HG03378 (cell line): ENCODE data around the gene GAB2.

Source experiments
- ATAC-seq: cut with Tn5 transposase; IDR thresholded peaks from one replicate; pipeline ENCODE4 v1.9.1; 2021; ENCODE audit warnings: mild to moderate bottlenecking, moderate library complexity; ENCODE audit not compliant: unreplicated experiment

Gene GAB2

DNA sequence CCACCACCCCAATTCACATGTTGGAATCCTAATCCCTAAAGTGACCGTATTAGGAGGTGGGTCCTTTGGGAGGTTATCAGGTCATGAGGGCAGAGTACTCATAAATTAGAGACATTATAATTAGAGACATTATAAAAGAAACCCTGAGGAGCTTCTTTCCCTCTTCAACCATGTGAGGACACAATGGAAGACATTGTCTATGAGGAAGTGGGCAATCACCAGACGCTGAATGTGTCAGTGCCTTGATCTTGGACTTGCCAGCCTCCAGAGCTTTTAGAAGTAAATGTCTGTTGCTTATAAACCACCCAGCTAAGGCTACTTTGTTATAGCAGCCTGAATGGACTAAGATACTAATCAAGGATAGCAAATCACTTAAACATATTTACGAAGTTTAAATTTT, 14.8 kb downstream of the GAB2 start:
- ATAC-seq, result no peak

DNA sequence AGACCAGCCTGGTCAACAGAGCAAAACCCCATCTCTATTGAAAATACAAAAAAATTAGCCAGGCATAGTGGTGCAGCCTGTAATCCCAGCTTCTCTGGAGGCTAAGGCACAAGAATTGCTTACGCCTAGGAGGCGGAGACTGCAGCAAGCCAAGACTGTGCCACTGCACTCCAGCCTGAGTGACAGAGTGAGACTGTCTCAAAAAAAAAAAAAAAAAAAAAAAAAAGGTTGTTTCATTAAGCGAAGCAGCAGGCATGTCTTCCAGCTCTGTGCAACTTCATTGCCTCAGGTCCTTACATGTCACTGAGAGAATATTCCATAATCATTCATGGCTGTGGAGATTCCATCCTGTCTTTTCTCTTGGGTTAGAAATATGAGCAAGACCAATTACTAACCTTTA, 16.9 kb downstream of the GAB2 start:
- ATAC-seq, result no peak

DNA sequence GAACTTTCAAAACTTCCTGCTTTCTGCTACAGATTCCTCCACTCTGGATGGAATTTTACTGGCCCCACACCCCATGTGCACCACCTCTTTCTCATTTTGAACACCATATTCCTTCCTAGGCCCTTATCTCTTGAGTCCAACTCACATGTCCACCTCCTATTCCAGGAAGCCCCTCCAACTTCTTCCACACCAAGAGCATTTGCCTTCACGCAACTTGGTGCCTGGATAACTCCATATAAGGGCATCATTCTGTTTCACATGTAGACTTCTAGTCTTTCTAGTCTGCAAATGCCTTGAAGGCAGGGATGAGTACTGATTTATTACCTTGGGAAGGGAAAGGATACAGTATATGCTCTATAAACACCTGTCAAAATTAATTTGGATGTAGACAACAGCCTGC, 17.5 kb downstream of the GAB2 start:
- no peak for ATAC-seq

DNA sequence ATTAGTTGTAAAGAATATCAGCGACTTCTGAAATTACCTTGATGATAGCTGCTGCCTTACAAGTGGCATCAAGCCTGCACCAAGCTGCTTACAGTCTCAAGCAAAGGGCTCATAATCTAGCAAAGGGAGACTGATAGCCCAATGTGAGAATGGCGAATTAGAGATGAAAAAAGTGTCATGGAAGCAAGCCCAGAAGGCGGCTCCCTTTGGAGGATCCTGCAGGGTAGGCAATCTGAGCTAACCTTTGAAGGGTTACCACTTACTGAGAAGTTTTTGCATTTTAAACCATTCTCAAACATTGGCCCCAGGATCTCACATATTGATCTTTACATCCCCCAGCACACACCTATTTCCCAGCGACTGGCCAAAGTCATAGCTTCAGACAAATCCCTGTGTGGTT, 18.5 kb downstream of the GAB2 start:
- no peak for ATAC-seq

DNA sequence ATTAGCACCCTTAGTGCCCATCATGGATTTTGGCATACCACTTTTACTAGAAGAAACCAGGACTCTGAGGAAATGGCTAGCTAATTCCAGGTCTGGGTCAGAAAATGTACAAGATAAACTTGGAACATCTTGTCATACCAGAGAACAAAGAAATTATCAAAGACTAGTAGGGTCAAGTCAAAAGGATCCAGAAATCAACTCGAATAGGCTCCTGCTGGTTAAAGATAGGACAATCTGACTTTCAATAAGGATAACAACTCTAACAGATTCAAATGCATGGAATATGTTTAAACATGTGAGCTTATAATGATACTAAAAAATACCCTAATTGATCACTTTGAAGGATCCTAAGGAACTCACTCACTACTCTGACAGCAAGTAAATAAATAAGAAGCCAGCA, 18.9 kb downstream of the GAB2 start:
- ATAC-seq, result no peak

DNA sequence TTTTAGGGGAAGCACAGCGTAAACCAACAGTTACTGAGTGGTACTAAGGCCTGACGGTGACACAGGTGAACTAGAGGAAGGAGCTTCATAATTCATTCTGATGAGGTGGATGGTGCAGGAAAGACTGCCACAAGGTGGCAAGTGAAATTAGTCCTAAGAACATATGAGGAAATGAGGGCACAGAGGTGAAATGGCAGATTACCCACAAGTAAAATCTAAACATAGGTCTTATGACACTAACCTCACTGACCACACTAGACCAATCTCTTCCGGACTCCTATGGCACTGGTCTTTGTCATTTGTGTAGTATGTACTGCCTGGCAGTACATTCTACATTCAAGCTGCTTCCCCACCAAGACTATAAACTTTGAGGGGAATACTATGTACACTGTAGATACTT, 20.2 kb downstream of the GAB2 start:
- ATAC-seq, result peak; percentile 90

DNA sequence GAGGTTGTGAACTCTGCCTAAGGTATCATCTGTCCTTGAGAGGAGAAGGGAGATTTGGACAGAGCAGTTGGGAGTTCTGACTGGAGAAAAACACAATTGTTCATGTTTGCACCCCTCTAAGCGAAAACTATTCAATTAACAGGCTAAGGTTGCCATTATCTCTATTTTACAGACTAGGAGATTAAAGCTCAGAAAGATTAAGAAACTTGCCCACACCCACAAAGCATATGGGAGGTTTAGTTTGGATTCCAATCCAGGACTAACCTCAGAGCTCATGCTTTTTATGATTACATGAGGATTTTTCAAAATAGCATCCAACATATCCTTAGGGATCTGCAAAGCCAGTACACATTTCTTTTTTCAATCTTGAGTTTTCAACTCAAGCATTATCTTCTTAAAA, 22.0 kb downstream of the GAB2 start:
- no peak for ATAC-seq

DNA sequence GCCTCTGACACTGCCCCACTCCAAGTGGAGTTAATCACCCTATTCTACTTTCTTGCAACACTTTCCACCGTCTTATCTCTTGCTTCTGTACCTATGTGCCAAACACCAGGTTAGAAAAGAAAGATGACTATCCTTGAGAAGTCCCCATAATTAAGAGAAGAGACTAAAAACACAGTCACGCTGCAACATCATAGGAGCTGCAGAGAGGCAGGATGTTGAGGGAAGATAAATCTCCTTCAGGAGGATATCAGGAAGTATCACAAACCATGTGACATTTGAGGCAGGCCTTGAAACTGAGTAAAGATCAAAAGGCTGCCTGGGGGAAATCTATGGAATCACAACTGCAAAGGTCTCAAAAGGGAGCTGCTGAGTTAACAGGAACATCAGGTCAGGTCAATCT, 24.8 kb downstream of the GAB2 start:
- no peak for ATAC-seq

DNA sequence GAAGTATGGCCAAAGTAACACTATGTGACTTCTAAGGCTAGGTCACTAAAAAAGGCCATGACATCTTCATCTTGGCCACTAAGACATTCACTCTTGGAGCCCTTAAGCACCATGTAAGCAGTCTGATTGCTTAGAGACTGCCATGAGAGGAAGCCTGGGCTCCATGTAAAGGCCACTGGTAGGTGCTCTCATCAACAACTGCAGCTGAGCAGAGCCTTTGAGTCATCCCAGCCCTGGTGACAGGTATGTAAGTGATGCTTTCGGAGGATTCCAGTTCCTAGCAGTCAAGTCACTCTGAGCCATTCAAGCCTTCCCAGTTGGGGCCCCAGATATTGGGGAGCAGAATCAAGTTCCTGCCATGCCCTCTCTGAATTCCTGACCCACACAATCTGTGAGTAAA, 26.2 kb downstream of the GAB2 start:
- no peak for ATAC-seq

DNA sequence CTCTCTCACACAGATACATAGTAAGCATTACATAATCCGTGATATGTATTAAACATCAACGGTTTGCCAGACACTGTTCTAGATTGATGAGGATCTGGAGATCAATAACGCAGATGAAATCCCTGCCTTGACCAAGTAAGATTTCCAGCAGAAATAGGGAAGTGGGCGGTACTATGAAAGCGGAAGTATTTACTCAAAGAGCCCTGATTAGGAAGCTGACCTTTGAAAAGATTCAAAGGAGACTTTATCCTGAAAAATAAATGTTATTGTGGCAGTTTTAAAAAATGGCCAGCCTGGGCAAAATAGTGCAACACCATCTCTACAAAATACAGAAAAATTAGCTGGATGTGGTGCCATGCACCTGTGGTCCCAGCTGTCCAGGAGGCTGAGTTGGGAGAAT, 26.8 kb downstream of the GAB2 start:
- no peak for ATAC-seq

DNA sequence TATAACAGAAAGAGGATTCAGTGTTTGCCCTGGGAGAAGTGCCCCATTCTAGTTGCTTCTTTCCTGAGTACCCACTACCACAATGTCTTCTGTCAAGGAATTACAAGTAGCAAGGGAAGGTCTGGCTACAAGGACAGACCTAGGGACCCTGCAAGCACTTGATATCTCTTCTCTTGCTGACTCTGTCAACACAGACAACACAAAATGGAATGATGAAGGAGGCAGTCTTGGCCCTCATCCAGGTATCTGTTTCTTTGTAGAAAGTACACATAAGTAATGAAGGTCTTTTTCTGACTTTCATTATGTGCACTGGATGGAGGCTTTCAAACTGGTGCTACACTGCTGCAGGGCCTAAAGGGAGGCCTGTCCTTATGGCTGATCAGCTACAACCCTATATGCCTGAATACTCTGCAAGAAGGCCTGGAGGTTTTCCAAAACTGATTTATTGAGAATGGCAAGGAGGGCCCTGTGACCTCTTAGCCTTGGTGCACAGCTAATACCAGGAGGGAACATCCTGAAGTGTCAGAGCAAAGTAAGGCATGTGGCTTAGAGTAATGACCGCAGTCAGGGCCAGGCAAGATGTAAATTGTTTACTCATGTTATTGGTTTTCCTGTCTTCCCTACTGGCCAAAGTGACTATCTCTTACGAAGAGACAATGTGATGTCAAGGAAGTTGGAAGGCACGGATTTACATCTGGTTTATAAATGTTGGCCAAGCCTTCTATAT, 31.2 kb downstream of the GAB2 start:
- no peak for ATAC-seq

DNA sequence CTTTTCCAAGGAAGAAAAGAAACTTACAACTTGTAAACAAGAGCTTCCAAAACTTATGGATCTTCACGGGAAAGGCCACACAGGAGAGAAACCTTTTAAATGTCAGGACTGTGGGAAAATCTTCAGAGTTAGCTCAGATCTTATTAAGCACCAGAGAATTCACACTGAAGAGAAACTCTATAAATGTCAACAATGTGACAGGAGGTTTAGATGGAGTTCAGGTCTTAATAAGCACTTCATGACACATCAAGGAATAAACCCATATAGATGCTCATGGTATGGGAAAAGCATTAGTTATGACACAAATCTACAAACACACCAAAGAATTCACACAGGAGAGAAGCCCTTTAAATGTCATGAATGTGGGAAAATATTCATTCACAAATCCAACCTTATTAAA, 32.4 kb downstream of the GAB2 start:
- ATAC-seq, result no peak

DNA sequence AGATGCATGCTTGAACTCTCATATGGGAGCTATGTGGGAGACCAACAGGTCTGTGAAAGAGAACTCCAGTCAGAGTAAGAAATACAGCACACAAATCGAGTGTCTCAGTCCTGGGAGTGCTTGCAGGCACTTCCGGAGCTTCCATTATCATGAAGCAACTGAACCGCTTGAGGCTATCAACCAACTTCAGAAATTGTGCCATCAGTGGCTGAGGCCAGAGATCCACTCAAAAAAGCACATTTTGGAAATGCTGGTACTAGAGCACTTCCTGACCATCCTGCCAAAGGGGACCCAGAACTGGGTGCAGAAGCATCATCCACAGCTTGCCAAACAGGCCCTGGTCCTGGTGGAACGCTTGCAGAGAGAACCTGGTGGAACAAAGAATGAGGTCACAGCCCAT, 33.4 kb downstream of the GAB2 start:
- no peak for ATAC-seq

DNA sequence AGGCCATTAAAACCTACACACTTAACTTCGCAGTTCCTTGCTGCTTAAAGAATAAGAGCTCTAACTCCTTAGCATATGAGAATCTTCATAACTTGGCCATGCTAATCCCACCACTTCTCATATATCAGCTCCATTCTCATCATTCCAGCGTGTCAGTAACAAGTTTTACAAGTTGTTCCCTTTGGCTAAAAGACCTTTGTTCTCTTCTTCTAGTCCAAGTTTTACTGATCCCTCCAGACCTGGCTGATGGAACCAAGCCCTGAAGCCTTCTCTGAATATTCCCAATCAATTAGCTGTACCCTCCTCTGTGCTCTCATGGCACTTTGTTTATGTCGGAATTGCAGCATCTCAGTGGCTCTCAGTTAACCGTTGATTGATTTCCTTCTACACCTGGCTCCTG, 35.8 kb downstream of the GAB2 start:
- ATAC-seq, result no peak

DNA sequence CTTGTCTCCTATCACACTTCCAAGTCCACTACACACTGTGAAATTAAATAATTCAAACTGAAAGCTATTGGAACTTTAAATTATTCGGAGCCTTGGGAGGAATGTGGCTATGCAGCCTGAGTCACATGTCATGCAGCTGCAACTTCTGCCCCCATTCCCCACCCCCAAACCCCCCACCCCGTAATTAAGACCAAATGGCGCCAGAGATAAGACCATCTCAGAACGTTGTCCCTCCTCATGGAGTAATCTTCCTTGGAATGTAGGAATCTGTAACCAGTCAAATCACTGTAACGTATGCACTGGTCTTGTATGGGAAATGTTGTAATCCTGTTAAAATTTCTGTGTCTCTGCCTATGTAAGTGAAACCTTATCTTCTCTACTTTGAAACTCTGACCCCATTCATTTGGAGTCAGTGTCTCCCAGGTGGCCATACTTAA, 37.0 kb downstream of the GAB2 start:
- no peak for ATAC-seq

DNA sequence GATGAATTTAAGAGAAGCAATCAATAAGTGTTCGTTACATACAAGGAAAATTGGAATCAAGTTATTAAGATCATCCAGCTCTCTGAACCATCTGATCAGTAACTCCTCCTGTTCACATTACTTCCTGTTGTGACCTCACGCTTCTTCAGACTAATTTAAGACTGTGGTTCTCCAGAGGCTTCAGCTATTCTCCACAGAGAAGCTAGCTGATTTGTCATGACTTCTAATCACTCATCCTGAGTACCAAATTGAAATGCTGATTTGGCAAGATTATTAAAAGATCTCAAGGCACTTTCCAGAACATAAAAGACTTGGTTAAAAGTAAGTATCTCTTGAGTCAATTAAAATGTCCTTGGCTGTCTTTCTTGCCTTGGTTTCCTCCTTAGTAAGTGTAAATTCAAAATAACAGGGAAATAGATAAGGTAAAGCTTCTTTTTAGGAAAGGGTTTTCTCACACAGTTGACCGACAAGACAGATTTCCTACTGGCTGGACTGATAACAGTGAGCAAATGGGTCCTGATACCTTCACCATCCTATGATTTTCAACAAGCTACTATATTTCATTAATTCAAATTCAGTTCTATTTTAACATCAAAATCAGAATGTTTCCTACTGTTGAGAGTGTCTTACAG, 38.5 kb downstream of the GAB2 start:
- no peak for ATAC-seq

DNA sequence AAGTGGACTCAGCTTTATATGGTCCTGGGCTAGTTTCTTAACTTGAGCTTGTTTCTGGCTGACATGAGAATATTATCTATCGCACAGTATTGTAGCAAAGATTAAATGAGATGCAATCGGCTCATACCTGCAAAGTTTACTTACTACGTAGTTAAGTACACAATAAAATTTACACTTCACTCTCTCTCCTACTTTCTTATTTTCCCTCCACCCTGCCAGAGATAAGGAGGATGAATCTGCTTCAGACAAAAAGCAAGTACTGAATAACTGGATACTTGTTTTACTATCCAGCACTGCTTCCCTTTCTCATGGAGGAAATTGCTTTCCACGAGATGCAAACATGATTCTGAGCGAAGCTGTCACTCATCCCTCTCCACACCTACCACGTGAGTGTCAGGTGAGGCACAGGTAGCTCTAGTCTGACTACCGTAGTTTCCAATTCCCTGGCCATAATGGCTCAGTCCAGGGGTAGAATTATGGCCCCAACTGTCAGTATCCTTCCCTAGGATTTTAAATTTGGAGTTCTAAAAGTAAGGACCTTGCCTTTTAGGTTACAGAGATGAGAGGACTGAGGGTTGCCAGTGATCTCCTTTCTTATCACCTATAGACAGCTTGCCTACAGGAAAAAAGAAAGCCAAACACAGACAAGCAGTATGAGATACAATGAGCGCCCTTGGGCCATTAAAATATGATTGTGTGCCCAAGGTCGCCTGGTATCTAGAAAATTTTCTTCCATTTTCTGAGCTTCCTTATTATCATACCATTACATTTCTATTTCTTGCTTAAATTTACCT, 39.8 kb downstream of the GAB2 start:
- no peak for ATAC-seq

DNA sequence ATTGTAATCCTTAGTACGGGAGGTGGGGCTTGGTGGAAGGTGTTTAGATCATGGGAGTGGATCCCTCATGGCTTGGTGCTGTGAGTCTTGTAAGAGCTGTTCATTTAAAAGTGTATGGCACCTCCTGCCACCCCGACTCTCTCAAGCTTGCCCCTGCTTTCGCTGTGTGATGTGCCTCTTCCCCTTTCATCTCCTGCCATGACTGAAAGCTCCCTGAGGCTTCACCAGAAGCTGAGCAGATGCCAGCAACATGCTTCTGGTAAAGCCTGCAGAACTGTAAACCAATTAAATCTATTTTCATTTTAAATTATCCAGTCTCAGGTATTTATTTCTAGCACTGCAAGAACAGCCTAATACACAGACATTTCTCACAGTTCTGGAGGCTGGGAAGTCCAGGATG, 40.8 kb downstream of the GAB2 start:
- ATAC-seq, result no peak

DNA sequence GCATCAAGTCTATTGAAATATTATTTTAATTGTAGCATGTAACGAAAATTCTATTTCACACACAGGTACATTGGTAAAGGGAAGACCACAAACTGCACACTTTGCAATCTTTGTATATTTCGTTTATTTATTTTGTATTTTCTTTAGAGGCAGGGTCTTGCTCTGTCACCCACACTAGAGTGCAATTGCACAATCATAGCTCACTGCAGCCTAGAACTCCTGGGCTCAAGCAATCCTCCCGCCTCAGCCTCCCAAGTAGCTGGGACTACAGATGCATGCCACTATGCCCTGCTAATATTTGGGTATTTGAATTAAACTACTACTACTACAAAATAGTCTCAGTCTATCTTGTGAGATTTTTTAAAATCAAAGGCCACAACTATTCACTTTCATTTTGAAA, 42.7 kb downstream of the GAB2 start:
- no peak for ATAC-seq

DNA sequence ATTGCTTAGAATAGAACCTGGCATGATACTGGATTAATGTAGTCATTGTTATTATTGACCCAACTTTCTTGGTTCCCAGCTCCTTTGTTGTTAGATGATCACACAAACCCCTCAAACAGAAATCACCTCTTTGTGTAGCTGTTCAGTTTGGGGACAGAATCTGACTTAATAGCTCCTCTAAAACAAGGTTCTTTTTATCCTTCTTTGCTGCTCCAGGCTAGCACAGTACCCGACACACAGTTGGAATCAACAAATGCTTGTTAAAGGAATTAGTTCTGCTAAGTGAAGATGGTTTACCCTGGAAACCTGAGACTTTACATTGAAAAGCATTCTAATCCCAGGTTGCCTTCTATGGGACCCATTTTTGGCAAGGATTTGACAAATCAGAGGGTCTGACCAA, 43.9 kb downstream of the GAB2 start:
- no peak for ATAC-seq

DNA sequence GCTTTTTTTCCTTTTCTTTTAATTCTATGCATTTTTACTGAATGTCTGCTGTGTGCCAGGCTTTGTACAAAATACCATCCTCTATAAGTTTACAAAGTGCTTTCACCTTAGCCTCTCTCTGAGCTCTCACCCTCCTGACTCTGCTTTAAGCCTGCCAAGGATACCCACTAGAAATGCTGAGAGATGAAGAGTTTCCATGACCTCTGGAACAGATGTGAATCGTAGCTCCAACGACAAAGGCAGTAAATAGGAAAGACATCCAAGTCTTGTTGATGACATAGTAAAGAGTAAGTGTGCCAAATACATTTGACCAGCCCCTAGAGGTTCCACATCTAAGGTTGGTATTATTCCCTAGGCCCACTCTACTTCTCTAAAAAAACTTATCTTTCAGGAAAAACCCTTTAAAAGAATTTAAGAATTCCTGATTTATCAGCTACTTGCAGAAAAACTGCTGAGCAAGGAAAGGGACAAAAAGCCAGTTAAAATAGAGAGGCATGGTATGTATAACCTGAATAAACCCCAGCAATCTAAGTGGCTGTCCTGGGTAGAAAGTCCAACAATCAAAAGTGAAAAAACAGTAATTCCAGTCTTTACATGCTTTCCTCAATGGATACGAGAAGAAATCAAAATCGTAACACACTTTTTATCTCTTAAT, 45.4 kb downstream of the GAB2 start:
- no peak for ATAC-seq
